Measurements from ENCODE around the gene GPR15LG. TPM values are rescaled to one million over a fixed set of nuclear protein-coding genes. Genes with fewer than 3 reads are reported as not detected.
A peak's percentile ranks its signal among the peaks of the same experiment; 100 is the strongest.

Gene GPR15LG
- total and polyA plus RNA-seq, 2 experiments from 2014 or later, result 0.45 to 2.6 TPM

DNA sequence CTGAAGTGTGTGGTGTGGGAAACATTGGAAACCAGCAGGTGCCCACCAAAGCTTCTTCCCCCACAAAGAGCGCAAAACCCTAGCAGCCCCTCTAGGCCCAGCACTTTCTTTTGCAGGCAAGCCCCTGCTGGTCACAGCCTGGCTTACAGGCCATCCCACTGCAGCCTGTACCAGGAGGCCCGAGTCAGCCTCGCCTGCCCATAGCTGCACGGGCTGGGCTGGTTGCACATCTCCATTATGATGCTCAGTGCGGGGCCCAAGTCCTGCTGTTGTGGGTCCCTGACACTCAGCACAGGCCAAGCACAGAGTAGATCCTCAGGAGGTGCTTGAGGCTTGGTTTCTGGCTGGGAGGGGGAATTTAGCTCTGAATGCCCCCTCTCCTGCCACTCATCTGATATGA is 28.7 kb downstream of the GPR15LG start:
- Histone ChIP-seq H3K36me3 (replicated peaks; ENCODE audit: insufficient read depth, low read depth) (no peaks in the 10 kb centered on the region), H3K27ac (no peak overlapping the region), H3K9me2 (replicated peaks; ENCODE audit: insufficient read depth) (no peaks in the 10 kb centered on the region), H3K27me3 (peaks cover 9% of the 10 kb centered on the region), H4K20me1 (ENCODE audit: insufficient read depth, poor library complexity, severe bottlenecking) (no peaks in the 10 kb centered on the region), H2AFZ (no peak overlapping the region), H3K4me3 (no peak overlapping the region), H3K9me3 (ENCODE audit: low read depth) (no peaks in the 10 kb centered on the region), H3K4me1 (ENCODE audit: insufficient read depth) (no peaks in the 10 kb centered on the region), H3K79me2 (no peaks in the 10 kb centered on the region), H3K4me2 (no peak overlapping the region)
- TF ChIP-seq EZH2phosphoT487 (IDR thresholded peaks at IDR 0.05; ENCODE audit: low read depth, severe bottlenecking, unreplicated experiment) (no peak), EZH2 (IDR thresholded peaks at IDR 0.05; ENCODE audit: borderline replicate concordance) (no peak)
- TF ChIP-seq, protein P1, sequence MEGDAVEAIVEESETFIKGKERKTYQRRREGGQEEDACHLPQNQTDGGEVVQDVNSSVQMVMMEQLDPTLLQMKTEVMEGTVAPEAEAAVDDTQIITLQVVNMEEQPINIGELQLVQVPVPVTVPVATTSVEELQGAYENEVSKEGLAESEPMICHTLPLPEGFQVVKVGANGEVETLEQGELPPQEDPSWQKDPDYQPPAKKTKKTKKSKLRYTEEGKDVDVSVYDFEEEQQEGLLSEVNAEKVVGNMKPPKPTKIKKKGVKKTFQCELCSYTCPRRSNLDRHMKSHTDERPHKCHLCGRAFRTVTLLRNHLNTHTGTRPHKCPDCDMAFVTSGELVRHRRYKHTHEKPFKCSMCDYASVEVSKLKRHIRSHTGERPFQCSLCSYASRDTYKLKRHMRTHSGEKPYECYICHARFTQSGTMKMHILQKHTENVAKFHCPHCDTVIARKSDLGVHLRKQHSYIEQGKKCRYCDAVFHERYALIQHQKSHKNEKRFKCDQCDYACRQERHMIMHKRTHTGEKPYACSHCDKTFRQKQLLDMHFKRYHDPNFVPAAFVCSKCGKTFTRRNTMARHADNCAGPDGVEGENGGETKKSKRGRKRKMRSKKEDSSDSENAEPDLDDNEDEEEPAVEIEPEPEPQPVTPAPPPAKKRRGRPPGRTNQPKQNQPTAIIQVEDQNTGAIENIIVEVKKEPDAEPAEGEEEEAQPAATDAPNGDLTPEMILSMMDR (IDR thresholded peaks at IDR 0.05; ENCODE audit: poor library complexity), result no peak
- 79% methylated on average over 5 of the region's 5 CpGs for WGBS (ENCODE audit: low lambda C conversion rate, missing lambda C conversion rate)
- DNase-seq (ENCODE audit: low spot score), result no peak

DNA sequence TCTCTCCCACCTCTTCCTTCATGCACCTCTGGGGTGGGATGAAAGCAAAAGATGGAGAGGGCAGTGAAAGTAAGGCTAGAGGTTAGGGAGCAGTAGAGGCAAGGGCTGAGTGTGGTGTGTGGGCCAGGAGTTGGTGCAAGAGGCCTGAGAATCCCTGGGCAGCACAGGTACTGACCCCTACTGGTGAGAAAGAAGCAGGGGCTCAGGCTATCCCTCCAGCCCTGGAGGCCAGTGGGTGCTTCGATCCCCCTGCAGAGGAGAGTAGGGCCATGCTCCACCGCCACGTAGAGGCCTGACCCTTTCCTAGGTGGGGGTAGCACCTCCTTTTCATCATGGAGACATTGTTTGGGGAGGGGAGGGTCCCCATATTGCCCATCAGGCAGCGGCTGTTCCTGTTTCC is 30.5 kb downstream of the GPR15LG start:
- H3K9me2 ChIP-seq (replicated peaks; ENCODE audit: insufficient read depth), result no peaks in the 10 kb centered on the region
- DNase-seq (ENCODE audit: low spot score), result no peak
- 72% methylated on average over 4 of the region's 4 CpGs for WGBS (ENCODE audit: low lambda C conversion rate, missing lambda C conversion rate)
- no peaks in the 10 kb centered on the region for H3K79me2 ChIP-seq
- no peaks in the 10 kb centered on the region for H3K36me3 ChIP-seq (replicated peaks; ENCODE audit: insufficient read depth, low read depth)
- no peak overlapping the region for H3K4me2 ChIP-seq
- no peaks in the 10 kb centered on the region for H4K20me1 ChIP-seq (ENCODE audit: insufficient read depth, poor library complexity, severe bottlenecking)
- TF ChIP-seq, protein P1 (IDR thresholded peaks at IDR 0.05; ENCODE audit: poor library complexity), result peak; percentile 21
- no peak for TF ChIP-seq EZH2phosphoT487 (IDR thresholded peaks at IDR 0.05; ENCODE audit: low read depth, severe bottlenecking, unreplicated experiment)
- H3K27me3 ChIP-seq, result no peaks in the 10 kb centered on the region
- no peak overlapping the region for H2AFZ ChIP-seq
- H3K4me1 ChIP-seq (ENCODE audit: insufficient read depth), result no peaks in the 10 kb centered on the region
- H3K27ac ChIP-seq, result no peak overlapping the region
- no peak overlapping the region for H3K4me3 ChIP-seq
- no peaks in the 10 kb centered on the region for H3K9me3 ChIP-seq (ENCODE audit: low read depth)

DNA sequence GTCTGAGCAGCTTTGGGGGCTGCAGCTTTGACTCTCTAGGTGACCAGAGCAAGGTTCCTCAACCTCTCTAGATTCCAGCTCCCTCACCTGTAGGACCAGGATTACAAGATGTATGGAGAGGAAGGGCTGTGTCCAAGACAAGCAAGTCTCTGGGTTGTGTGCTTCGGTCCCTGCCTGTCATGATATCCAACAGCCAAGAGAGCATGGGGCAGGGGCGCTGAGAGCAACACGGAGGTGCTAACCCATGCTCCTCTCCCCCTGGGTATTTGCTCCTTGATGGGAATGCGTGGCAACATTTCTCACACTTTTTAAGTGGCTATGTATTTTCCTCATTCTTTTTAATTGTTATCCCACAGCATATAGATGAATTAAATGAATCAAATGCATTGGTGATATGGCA is 31.0 kb downstream of the GPR15LG start:
- Histone ChIP-seq H3K4me3 (no peak overlapping the region), H3K27ac (no peak overlapping the region), H2AFZ (no peak overlapping the region), H4K20me1 (ENCODE audit: insufficient read depth, poor library complexity, severe bottlenecking) (no peaks in the 10 kb centered on the region), H3K79me2 (no peaks in the 10 kb centered on the region), H3K36me3 (replicated peaks; ENCODE audit: insufficient read depth, low read depth) (no peaks in the 10 kb centered on the region), H3K4me1 (ENCODE audit: insufficient read depth) (no peaks in the 10 kb centered on the region), H3K4me2 (no peak overlapping the region), H3K9me3 (ENCODE audit: low read depth) (no peaks in the 10 kb centered on the region), H3K9me2 (replicated peaks; ENCODE audit: insufficient read depth) (no peaks in the 10 kb centered on the region), H3K27me3 (no peaks in the 10 kb centered on the region)
- 87% methylated on average over 4 of the region's 4 CpGs for WGBS (ENCODE audit: low lambda C conversion rate, missing lambda C conversion rate)
- TF ChIP-seq EZH2 (IDR thresholded peaks at IDR 0.05; ENCODE audit: borderline replicate concordance), result no peak
- TF ChIP-seq, protein P1 (IDR thresholded peaks at IDR 0.05; ENCODE audit: poor library complexity), result no peak
- TF ChIP-seq EZH2phosphoT487 (IDR thresholded peaks at IDR 0.05; ENCODE audit: low read depth, severe bottlenecking, unreplicated experiment), result no peak
- no peak for DNase-seq (ENCODE audit: low spot score)
